CD4-positive, alpha-beta T cell (primary cell): ENCODE measurements around the gene CEACAM16. TPM values are rescaled to one million over a fixed set of nuclear protein-coding genes. Genes with fewer than 3 reads are reported as not detected.
A peak's percentile ranks its signal among the peaks of the same experiment; 100 is the strongest.

Experiments
- ATAC-seq: fragments of 200-7000 bp; cut with Tn5 transposase; one replicate; pipeline ENCODE4 v1.10.0; 2022; ENCODE audit warnings: mild to moderate bottlenecking; ENCODE audit not compliant: poor library complexity
- CTCF ChIA-PET: fragments of 350-600 bp; sonication (Branson Sonifier 250); formaldehyde crosslinking; loops from one replicate; lab custom pipeline; 2021; ENCODE audit warnings: antibody characterized with exemption, inconsistent platforms; lab: Charles Lee
- POLR2A ChIA-PET: fragments of 350-600 bp; sonication (Branson Sonifier 250); formaldehyde crosslinking; loops from one replicate; lab custom pipeline; 2021; ENCODE audit warnings: antibody characterized with exemption, inconsistent platforms; lab: Charles Lee
- DNase-seq, 14 experiments: peaks; one replicate each; pipeline ENCODE4 v3.0.0-alpha.2; 2013 to 2020; ENCODE audit warnings: mixed read lengths in 2 of 14
- H3K27ac ChIP-seq, 2 donors: one replicate each; pipeline versions ENCODE4 v1.5.1 to v1.7.0; 2013; ENCODE audit warnings: low read length in 2 of 2, low read depth in 1 of 2, mild to moderate bottlenecking in 1 of 2
- H3K27me3 ChIP-seq, 2 experiments: 1 replicate in 1 of 2; 2 replicates in 1 of 2; pipeline versions ENCODE4 v1.6.1 to v1.7.0; 2013; ENCODE audit warnings: low read length in 2 of 2, control low read depth in 1 of 2, mild to moderate bottlenecking in 1 of 2, moderate library complexity in 1 of 2; ENCODE audit not compliant: insufficient read depth in 2 of 2, control insufficient read depth in 1 of 2
- H3K36me3 ChIP-seq: one replicate; pipeline ENCODE4 v1.6.1; 2013; ENCODE audit warnings: low read length, control low read depth; ENCODE audit not compliant: insufficient read depth
- H3K4me1 ChIP-seq: one replicate; pipeline ENCODE4 v1.6.1; 2013; ENCODE audit warnings: low read length, control low read depth; ENCODE audit not compliant: insufficient read depth
- H3K4me3 ChIP-seq: one replicate; pipeline ENCODE4 v1.5.1; 2013; ENCODE audit warnings: mild to moderate bottlenecking, low read length, moderate library complexity
- H3K9me3 ChIP-seq, 2 experiments: 1 replicate in 1 of 2; 2 replicates in 1 of 2; pipeline versions ENCODE4 v1.6.1 to v1.7.0; 2013; ENCODE audit warnings: low read length in 2 of 2, mild to moderate bottlenecking in 2 of 2, control low read depth in 1 of 2, moderate library complexity in 1 of 2; ENCODE audit not compliant: control insufficient read depth in 1 of 2, insufficient read depth in 1 of 2
- H3K27ac Mint-ChIP-seq: one replicate; pipeline ENCODE4 v1.8.0; 2020; ENCODE audit warnings: mixed read lengths
- H3K27me3 Mint-ChIP-seq: one replicate; pipeline ENCODE4 v1.8.0; 2021; ENCODE audit warnings: mixed read lengths
- H3K36me3 Mint-ChIP-seq: one replicate; pipeline ENCODE4 v1.8.0; 2021; ENCODE audit warnings: low read depth, mixed read lengths
- H3K4me1 Mint-ChIP-seq: one replicate; pipeline ENCODE4 v1.8.0; 2021; ENCODE audit warnings: low read depth, mixed read lengths
- H3K4me3 Mint-ChIP-seq: one replicate; pipeline ENCODE4 v1.8.0; 2020; ENCODE audit warnings: mild to moderate bottlenecking, mixed read lengths
- H3K9me3 Mint-ChIP-seq: one replicate; pipeline ENCODE4 v1.8.0; 2020; ENCODE audit warnings: mixed read lengths
- intact Hi-C, 2 experiments: fragments of 100-400 bp; cut with DNase I in 1 of 2; cut with micrococcal nuclease in 1 of 2; formaldehyde crosslinking; loops; one replicate each; pipeline versions ENCODE4 v1.15.1 to v1.9.0; 2023 to 2025; cut with DNase I, micrococcal nuclease
- total RNA-seq, 174 experiments: library from RNA in 2 of 174; stranded (reverse) in 2 of 174; gene quantifications; one replicate each; pipeline ENCODE4 v1.2.3 and lab custom pipeline; 2021 to 2026
- TF ChIP-seq, protein P1 (sequence below): fragments of 200-600 bp; IDR thresholded peaks from one replicate; pipeline ENCODE4 v1.8.0; 2022; ENCODE audit warnings: antibody characterized with exemption, mild to moderate bottlenecking

Gene CEACAM16
- total RNA-seq, 2 experiments from 2014 or later, result not detected

GRCh38 chr19:44692379-44692721 is 6.6 kb upstream of the CEACAM16 start:
- DNase-seq, result no peak
- H3K4me3 ChIP-seq, result peak overlapping the region; percentile 38
- intact Hi-C loops, result no loop called here
- CTCF ChIA-PET, result interaction anchor here (1.6 to 5.7 kb wide), 2 partner anchors 32 to 79 kb away, joined by 5 to 68 read pairs; no protein-coding TSS in a partner anchor
- H3K27ac ChIP-seq, result peak overlapping the region; percentile 46 to 82
- peak; percentile 56 for ATAC-seq
- Mint-ChIP-seq H3K9me3 (no peaks in the 10 kb centered on the region), H3K4me3 (peak overlapping the region; percentile 52), H3K4me1 (peaks cover 30% of the 10 kb centered on the region), H3K36me3 (no peaks in the 10 kb centered on the region), H3K27ac (peak overlapping the region; percentile 86), H3K27me3 (peaks cover 10% of the 10 kb centered on the region)
- no peaks in the 10 kb centered on the region for H3K36me3 ChIP-seq
- no peaks in the 10 kb centered on the region for H3K27me3 ChIP-seq
- peaks cover 32% of the 10 kb centered on the region for H3K4me1 ChIP-seq
- POLR2A ChIA-PET, result no interaction called here
- no peaks in the 10 kb centered on the region for H3K9me3 ChIP-seq
- TF ChIP-seq, protein P1, sequence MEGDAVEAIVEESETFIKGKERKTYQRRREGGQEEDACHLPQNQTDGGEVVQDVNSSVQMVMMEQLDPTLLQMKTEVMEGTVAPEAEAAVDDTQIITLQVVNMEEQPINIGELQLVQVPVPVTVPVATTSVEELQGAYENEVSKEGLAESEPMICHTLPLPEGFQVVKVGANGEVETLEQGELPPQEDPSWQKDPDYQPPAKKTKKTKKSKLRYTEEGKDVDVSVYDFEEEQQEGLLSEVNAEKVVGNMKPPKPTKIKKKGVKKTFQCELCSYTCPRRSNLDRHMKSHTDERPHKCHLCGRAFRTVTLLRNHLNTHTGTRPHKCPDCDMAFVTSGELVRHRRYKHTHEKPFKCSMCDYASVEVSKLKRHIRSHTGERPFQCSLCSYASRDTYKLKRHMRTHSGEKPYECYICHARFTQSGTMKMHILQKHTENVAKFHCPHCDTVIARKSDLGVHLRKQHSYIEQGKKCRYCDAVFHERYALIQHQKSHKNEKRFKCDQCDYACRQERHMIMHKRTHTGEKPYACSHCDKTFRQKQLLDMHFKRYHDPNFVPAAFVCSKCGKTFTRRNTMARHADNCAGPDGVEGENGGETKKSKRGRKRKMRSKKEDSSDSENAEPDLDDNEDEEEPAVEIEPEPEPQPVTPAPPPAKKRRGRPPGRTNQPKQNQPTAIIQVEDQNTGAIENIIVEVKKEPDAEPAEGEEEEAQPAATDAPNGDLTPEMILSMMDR, result no peak

DNA sequence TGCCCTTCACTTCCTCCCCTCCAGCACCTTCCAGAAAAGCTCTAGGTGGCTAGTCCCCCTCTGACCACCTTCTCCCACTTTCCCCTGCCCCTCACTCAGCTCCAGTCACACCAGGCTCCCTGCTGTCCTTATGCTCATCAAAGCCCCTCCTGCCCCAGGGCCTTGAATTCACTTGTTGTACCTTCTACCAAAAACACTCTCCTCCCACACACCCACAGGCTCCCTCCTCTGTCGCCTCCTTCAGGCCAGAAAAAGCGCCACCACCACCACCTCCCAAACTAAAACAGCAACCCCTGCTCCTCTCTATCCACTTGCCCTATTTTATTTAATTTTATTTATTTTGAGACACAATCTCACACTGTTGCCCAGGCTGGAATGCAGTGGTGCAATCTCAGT is 4.8 kb upstream of the CEACAM16 start:
- H3K4me3 Mint-ChIP-seq, result no peak overlapping the region
- no peaks in the 10 kb centered on the region for H3K36me3 ChIP-seq
- peaks cover 0 to 5% of the 10 kb centered on the region in 2 experiments for H3K9me3 ChIP-seq
- ChIA-PET CTCF (interaction anchor here (1.4 kb wide), 1 partner anchor 77 kb away, joined by 3 read pairs; no protein-coding TSS in a partner anchor), POLR2A (no interaction called here)
- no peaks in the 10 kb centered on the region for H3K36me3 Mint-ChIP-seq
- H3K27ac Mint-ChIP-seq, result peak overlapping the region; percentile 21
- ATAC-seq (no peak), DNase-seq (peak in 6 of 14 experiments; percentile 7 to 44 (median 26))
- no peak overlapping the region for H3K4me3 ChIP-seq
- peaks cover 6% of the 10 kb centered on the region for H3K27me3 Mint-ChIP-seq
- H3K9me3 Mint-ChIP-seq, result no peaks in the 10 kb centered on the region
- no peaks in the 10 kb centered on the region for H3K27me3 ChIP-seq
- no peak overlapping the region for H3K27ac ChIP-seq
- H3K4me1 ChIP-seq, result peaks cover 29% of the 10 kb centered on the region
- H3K4me1 Mint-ChIP-seq, result peaks cover 27% of the 10 kb centered on the region
- TF ChIP-seq, protein P1, result peak; percentile 13
- intact Hi-C loops, result no loop called here

- no peaks in the 10 kb centered on the region for H3K36me3 Mint-ChIP-seq
- H3K27ac Mint-ChIP-seq, result no peak overlapping the region
- Histone ChIP-seq H3K27me3 (no peaks in the 10 kb centered on the region), H3K36me3 (no peaks in the 10 kb centered on the region), H3K9me3 (peaks cover 0 to 5% of the 10 kb centered on the region in 2 experiments), H3K27ac (no peak overlapping the region), H3K4me3 (no peak overlapping the region), H3K4me1 (peaks cover 13% of the 10 kb centered on the region)
- H3K9me3 Mint-ChIP-seq, result no peaks in the 10 kb centered on the region
- ChIA-PET CTCF (no interaction called here), POLR2A (no interaction called here)
- TF ChIP-seq, protein P1, result no peak
- no peak overlapping the region for H3K4me3 Mint-ChIP-seq
- intact Hi-C loops, result no loop called here
- H3K27me3 Mint-ChIP-seq, result peaks cover 5% of the 10 kb centered on the region
- peaks cover 14% of the 10 kb centered on the region for H3K4me1 Mint-ChIP-seq
- ATAC-seq (no peak), DNase-seq (no peak)
These were observed 1.8 kb upstream of the CEACAM16 start for GRCh38 chr19:44696939-44697669.
